Neural cell (in vitro differentiated cells): ENCODE results near the gene CPNE5.

Experiments used
- CTCF ChIP-seq: fragments of 450-650 bp; IDR thresholded peaks from 2 replicates; pipeline ENCODE4 v1.5.1; 2014; ENCODE audit warnings: antibody characterized with exemption, mild to moderate bottlenecking, moderate library complexity; ENCODE audit not compliant: poor library complexity, severe bottlenecking
- EZH2 ChIP-seq: fragments of 200-600, 300-800 bp; shearing (Covaris generic), sonication (generic); IDR thresholded peaks from 2 replicates; pipeline ENCODE4 v1.6.1; 2014; ENCODE audit warnings: antibody characterized with exemption, low read length, borderline replicate concordance, mild to moderate bottlenecking; ENCODE audit not compliant: insufficient read depth, poor library complexity, severe bottlenecking
- POLR2AphosphoS5 ChIP-seq: IDR thresholded peaks from 2 replicates; pipeline ENCODE4 v1.6.1; 2012
- REST ChIP-seq: IDR thresholded peaks from 2 replicates; pipeline ENCODE4 v1.6.1; 2012; ENCODE audit warnings: borderline replicate concordance
- SMC3 ChIP-seq: fragments of 450-650 bp; conservative IDR thresholded peaks from 2 replicates; pipeline ENCODE4 v1.6.1; 2014; ENCODE audit warnings: antibody characterized with exemption, mild to moderate bottlenecking, moderate library complexity; ENCODE audit not compliant: poor library complexity
- TAF1 ChIP-seq: IDR thresholded peaks from 2 replicates; pipeline ENCODE4 v1.6.1; 2012; ENCODE audit warnings: low read depth

- TF ChIP-seq EZH2 = no peak
- TF ChIP-seq CTCF = no peak
- TF ChIP-seq TAF1 = no peak
- TF ChIP-seq POLR2AphosphoS5 = no peak
- TF ChIP-seq REST = no peak
- TF ChIP-seq SMC3 = no peak
Observed at GRCh38 chr6:36751833-36752186, 87.4 kb downstream of the CPNE5 start.
